Measurements from ENCODE around the gene LPGAT1. TPM values are rescaled to one million over a fixed set of nuclear protein-coding genes. Genes with fewer than 3 reads are reported as not detected.

The LPGAT1 gene
- total and polyA plus RNA-seq, 2 of the 13 experiments (the other 11 are each of a cell fraction or from before 2014, with no cell fraction given) = 12.1 to 48.3 TPM

GRCh38 chr1:211829343-211830054, 1.1 kb downstream of the LPGAT1 start (continued):
- TF ChIP-seq PAXIP1 (CRISPR knock-in tag; conservative IDR thresholded peaks at IDR 0.05) = peak; percentile 48; the same call in 1 of the 2 replicates
- TF ChIP-seq RARA (CRISPR knock-in tag; IDR thresholded peaks at IDR 0.05) = 0 out of 2 replicates have a peak, but pooled peaks have one; percentile 27
- TF ChIP-seq ZNF275 (CRISPR knock-in tag; IDR thresholded peaks at IDR 0.05; ENCODE audit: borderline replicate concordance) = no peak
- 0 out of 2 replicates have a peak, but pooled peaks have one; percentile 44 for TF ChIP-seq ZNF800 (CRISPR knock-in tag; IDR thresholded peaks at IDR 0.05)
- TF ChIP-seq RXRB (CRISPR knock-in tag; IDR thresholded peaks at IDR 0.05; ENCODE audit: borderline replicate concordance) = peak; percentile 48; the same call in 1 of the 2 replicates
- peak; percentile 70; the same call in 1 of the 2 replicates for TF ChIP-seq ARID3A (IDR thresholded peaks at IDR 0.05; ENCODE audit: low read depth, low read length)
- TF ChIP-seq ZNF331 (CRISPR knock-in tag; IDR thresholded peaks at IDR 0.05) = peak; percentile 21; the same call in 1 of the 2 replicates
- no peak; the same call in 1 of the 2 replicates for TF ChIP-seq ZSCAN5A (CRISPR knock-in tag; IDR thresholded peaks at IDR 0.05; ENCODE audit: borderline replicate concordance)
- TF ChIP-seq ZNF576 (CRISPR knock-in tag; IDR thresholded peaks at IDR 0.05) = peak; percentile 86; the same call in 1 of the 2 replicates
- peak; percentile 54; the same call in 1 of the 2 replicates for TF ChIP-seq SAP130 (CRISPR knock-in tag; IDR thresholded peaks at IDR 0.05; ENCODE audit: low read depth)

Measured in HepG2 (cell line).